ENCODE results near the gene RPS6KL1. TPM values are rescaled to one million over a fixed set of nuclear protein-coding genes. Genes with fewer than 3 reads are reported as not detected.
A peak's percentile ranks its signal among the peaks of the same experiment; 100 is the strongest.

The RPS6KL1 gene
- total RNA-seq, 2 donors from 2014 or later = 8.0 to 16.2 TPM

DNA sequence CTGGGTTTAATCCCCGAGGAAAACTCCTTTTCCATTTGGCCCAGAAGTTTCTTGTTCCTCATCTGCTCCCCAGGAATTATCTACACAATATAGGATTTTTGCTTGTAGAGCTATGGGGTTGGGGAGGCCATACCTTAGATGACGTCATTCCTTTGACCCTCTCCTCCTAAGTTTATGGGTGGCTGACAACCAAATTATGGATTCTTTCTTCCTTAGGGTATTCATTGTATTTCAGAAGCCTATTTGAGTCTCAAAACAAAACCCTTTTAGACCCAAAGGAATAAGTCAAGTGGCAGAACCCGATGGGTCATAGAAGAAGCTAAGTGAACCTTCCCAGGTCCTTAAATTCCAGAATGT lies 61.3 kb downstream of the RPS6KL1 start:
- intact Hi-C loops (cut with DNase I) = loop anchor here (5.0 to 10.0 kb wide), 2 partner anchors 46 to 223 kb away; no protein-coding TSS in a partner anchor
- no peaks in the 10 kb centered on the region for H3K4me1 ChIP-seq
- H3K27ac ChIP-seq = no peak overlapping the region
- ATAC-seq (no peak), DNase-seq (no peak)
- H3K4me3 ChIP-seq = no peak overlapping the region
- H3K9me3 ChIP-seq = no peaks in the 10 kb centered on the region
- 54 to 57% methylated on average over 3 of the region's 3 CpGs for WGBS, 2 donors
- no peaks in the 10 kb centered on the region for H3K36me3 ChIP-seq (replicated peaks in 1 of 2; ENCODE audit: insufficient read depth in 1 of 2, low read depth in 2 of 2)
- no peaks in the 10 kb centered on the region for H3K27me3 ChIP-seq
- TF ChIP-seq, protein P1, sequence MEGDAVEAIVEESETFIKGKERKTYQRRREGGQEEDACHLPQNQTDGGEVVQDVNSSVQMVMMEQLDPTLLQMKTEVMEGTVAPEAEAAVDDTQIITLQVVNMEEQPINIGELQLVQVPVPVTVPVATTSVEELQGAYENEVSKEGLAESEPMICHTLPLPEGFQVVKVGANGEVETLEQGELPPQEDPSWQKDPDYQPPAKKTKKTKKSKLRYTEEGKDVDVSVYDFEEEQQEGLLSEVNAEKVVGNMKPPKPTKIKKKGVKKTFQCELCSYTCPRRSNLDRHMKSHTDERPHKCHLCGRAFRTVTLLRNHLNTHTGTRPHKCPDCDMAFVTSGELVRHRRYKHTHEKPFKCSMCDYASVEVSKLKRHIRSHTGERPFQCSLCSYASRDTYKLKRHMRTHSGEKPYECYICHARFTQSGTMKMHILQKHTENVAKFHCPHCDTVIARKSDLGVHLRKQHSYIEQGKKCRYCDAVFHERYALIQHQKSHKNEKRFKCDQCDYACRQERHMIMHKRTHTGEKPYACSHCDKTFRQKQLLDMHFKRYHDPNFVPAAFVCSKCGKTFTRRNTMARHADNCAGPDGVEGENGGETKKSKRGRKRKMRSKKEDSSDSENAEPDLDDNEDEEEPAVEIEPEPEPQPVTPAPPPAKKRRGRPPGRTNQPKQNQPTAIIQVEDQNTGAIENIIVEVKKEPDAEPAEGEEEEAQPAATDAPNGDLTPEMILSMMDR (IDR thresholded peaks at IDR 0.05) = no peak
- no peak for TF ChIP-seq POLR2A (IDR thresholded peaks at IDR 0.05)

DNA sequence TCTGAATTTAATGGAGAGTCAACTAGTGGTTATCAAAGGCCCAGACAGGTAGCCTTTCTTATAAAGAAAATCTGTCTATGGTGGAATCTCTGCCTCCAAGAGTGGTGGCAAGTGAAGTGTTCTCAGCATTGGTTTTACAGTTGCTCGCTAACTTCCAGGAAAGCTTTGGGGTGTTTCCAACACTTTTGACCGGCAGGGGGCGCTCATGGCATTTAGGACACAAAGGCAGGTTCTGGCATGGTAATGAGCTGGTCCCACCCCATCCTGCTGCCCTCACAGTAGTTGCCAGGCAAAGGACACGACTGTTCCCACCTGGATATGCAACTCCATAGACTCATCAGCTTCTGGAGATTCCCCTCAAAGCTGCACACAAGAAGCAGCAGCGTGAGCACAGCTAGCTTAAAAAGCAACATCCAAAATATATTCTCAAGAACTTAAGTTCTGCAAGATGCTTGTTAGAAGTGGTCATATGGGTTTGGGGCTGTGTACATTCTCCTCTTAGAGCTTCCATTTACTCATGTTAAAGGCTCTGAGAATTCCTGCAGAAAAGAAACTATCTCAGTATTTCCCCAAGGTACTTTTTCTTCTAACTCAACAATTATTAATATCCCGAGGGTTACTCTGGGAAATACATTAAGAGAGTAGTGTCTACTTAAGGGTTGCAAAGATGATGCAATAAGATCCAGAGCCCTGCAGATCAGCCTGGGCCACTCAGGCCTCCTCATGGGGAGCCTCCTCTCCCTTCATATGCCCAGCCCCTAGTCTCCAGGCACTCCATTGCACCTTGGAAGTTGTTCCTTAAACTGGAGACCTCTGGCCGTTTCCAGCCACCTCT lies 61.9 kb downstream of the RPS6KL1 start:
- peak; percentile 90 to 96 (median 91) for DNase-seq
- TF ChIP-seq, protein P1 (IDR thresholded peaks at IDR 0.05) = peak; percentile 76 to 86 (median 82)
- TF ChIP-seq POLR2A (IDR thresholded peaks at IDR 0.05) = no peak
- H3K27ac ChIP-seq = no peak overlapping the region
- H3K9me3 ChIP-seq = no peaks in the 10 kb centered on the region
- no peaks in the 10 kb centered on the region for H3K4me1 ChIP-seq
- WGBS, 2 donors = 22 to 27% methylated on average over 6 to 7 of the region's 7 CpGs
- no peaks in the 10 kb centered on the region for H3K36me3 ChIP-seq (replicated peaks in 1 of 2; ENCODE audit: insufficient read depth in 1 of 2, low read depth in 2 of 2)
- intact Hi-C loops (cut with DNase I) = loop anchor here (5.0 to 10.0 kb wide), 2 partner anchors 46 to 224 kb away; no protein-coding TSS in a partner anchor
- H3K4me3 ChIP-seq = no peak overlapping the region
- ATAC-seq = peak; percentile 82
- H3K27me3 ChIP-seq = no peaks in the 10 kb centered on the region

DNA sequence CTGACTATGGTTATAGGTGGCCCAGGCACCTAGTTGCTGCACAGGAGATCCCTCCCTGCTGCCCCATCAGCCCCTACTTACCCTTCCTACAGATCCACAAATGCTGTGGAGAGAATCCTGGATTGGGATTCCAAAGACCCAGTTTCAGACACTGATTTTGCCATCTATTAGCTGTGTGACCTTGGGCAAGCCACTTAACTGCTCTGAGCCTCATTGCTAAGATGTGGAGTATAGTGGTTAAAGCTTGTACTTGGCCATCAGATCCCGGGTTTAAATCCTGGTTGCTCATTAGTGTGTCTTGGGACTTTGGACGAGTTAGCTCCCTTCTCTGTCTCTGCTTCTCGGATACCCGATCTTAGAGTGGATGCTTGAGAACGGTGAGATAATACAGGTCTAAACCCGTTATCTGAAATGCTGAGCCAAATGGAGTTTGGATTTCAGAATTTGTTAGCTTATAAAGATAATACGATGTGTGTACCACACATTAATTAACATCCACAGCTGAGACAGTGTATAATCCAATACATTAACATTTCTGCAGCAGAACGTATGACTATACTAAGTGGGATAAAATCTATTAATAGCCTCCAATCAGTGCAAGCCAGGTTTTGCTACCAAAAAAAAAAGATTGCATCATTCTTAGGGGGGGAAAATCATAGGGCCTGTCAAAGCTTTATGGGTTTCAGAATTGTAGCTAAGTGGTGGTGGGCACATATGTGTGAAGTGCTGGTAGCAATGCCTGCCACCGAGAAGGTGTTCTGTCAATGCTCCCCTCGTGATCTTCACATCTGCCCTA lies 63.1 kb downstream of the RPS6KL1 start:
- Histone ChIP-seq H3K36me3 (replicated peaks in 1 of 2; ENCODE audit: insufficient read depth in 1 of 2, low read depth in 2 of 2) (no peaks in the 10 kb centered on the region), H3K4me3 (no peak overlapping the region), H3K9me3 (no peaks in the 10 kb centered on the region), H3K4me1 (no peaks in the 10 kb centered on the region), H3K27ac (no peak overlapping the region), H3K27me3 (no peaks in the 10 kb centered on the region)
- ATAC-seq = no peak
- 38 to 42% methylated on average over 10 of the region's 10 CpGs for WGBS, 2 donors
- TF ChIP-seq POLR2A (IDR thresholded peaks at IDR 0.05) = no peak
- TF ChIP-seq, protein P1 (IDR thresholded peaks at IDR 0.05) = no peak
- no peak for DNase-seq
- intact Hi-C loops (cut with DNase I) = loop anchor here (5.0 to 10.0 kb wide), 2 partner anchors 47 to 225 kb away; no protein-coding TSS in a partner anchor

DNA sequence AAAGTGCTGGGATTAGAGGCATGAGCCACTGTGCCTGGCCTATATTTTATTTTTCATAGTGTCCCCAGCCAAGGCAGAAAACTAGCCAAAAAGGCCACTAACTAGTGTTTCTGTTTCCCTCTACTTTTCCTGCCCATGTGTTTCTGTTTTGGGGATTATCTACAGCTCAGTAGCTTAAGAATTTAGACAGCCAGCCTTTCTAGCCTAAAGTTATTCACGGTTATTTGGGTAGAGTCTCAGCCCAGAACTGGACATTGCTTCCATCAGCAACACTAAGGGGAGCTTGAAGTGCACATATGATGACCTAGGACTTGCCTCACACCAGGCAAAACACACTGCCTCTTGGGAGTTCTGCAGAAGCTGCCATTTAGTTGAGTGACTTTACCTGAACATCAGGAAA lies 65.0 kb downstream of the RPS6KL1 start:
- no peak overlapping the region for H3K27ac ChIP-seq
- no peaks in the 10 kb centered on the region for H3K36me3 ChIP-seq (replicated peaks in 1 of 2; ENCODE audit: insufficient read depth in 1 of 2, low read depth in 2 of 2)
- H3K4me3 ChIP-seq = no peak overlapping the region
- no peaks in the 10 kb centered on the region for H3K9me3 ChIP-seq
- H3K4me1 ChIP-seq = peaks cover 9% of the 10 kb centered on the region
- TF ChIP-seq, protein P1 (IDR thresholded peaks at IDR 0.05) = no peak
- no peak for TF ChIP-seq POLR2A (IDR thresholded peaks at IDR 0.05)
- ATAC-seq (no peak), DNase-seq (no peak)
- WGBS, 2 donors = 55 to 64% methylated on average over 1 of the region's 1 CpG
- intact Hi-C loops (cut with DNase I) = no loop called here
- H3K27me3 ChIP-seq = no peaks in the 10 kb centered on the region
